HTERT RPE-1 (cell line): Measurements from ENCODE around the gene HS3ST3A1.
"Not testable (repeated sequence)": the region's sequence is repeated elsewhere in the genome, so short reads cannot be mapped to it uniquely, and the experiment has no call there.

ENCODE experiments used
- in situ Hi-C: fragments of 300-500 bp; cut with MboI; formaldehyde crosslinking; loops from 4 replicates; pipeline ENCODE4 v1.14.3; 2020; ENCODE audit warnings: low sequenced_read_pairs

The HS3ST3A1 gene

GRCh38 chr17:13575922-13576419 is 25.8 kb downstream of the HS3ST3A1 start:
- in situ Hi-C loops: no loop called here

- in situ Hi-C loops: no loop called here
Measured at GRCh38 chr17:13575466-13575865, 26.3 kb downstream of the HS3ST3A1 start.

- in situ Hi-C loops: no loop called here
Measured at GRCh38 chr17:13572581-13572980, 29.1 kb downstream of the HS3ST3A1 start.

- in situ Hi-C loops: no loop called here
Measured at GRCh38 chr17:13569398-13570123, 32.2 kb downstream of the HS3ST3A1 start.

- in situ Hi-C loops: no loop called here
Measured at GRCh38 chr17:13568582-13569397, 32.9 kb downstream of the HS3ST3A1 start.

- in situ Hi-C loops: no loop called here
Measured at GRCh38 chr17:13563866-13564265, 37.9 kb downstream of the HS3ST3A1 start.

GRCh38 chr17:13562271-13562800 is 39.4 kb downstream of the HS3ST3A1 start:
- in situ Hi-C loops: no loop called here

- in situ Hi-C loops: no loop called here
Measured at GRCh38 chr17:13561606-13562270, 40.0 kb downstream of the HS3ST3A1 start.

GRCh38 chr17:13560935-13561334 is 40.8 kb downstream of the HS3ST3A1 start:
- in situ Hi-C loops: no loop called here

GRCh38 chr17:13558588-13558987 is 43.1 kb downstream of the HS3ST3A1 start:
- in situ Hi-C loops: no loop called here

GRCh38 chr17:13557077-13557476 is 44.7 kb downstream of the HS3ST3A1 start:
- in situ Hi-C loops: no loop called here

- in situ Hi-C loops: no loop called here
Measured at GRCh38 chr17:13554231-13554630, 47.5 kb downstream of the HS3ST3A1 start.

GRCh38 chr17:13550291-13550690 is 51.4 kb downstream of the HS3ST3A1 start:
- in situ Hi-C loops: no loop called here

GRCh38 chr17:13548576-13548975 is 53.2 kb downstream of the HS3ST3A1 start:
- in situ Hi-C loops: not testable (repeated sequence)

GRCh38 chr17:13546851-13547250 is 54.9 kb downstream of the HS3ST3A1 start:
- in situ Hi-C loops: no loop called here

- in situ Hi-C loops: no loop called here
Measured at GRCh38 chr17:13545941-13546340, 55.8 kb downstream of the HS3ST3A1 start.

- in situ Hi-C loops: no loop called here
Measured at GRCh38 chr17:13544765-13545164, 57.0 kb downstream of the HS3ST3A1 start.

- in situ Hi-C loops: no loop called here
Measured at GRCh38 chr17:13544292-13544691, 57.4 kb downstream of the HS3ST3A1 start.

- in situ Hi-C loops: no loop called here
Measured at GRCh38 chr17:13542636-13543035, 59.1 kb downstream of the HS3ST3A1 start.

- in situ Hi-C loops: no loop called here
Measured at GRCh38 chr17:13541032-13541480, 60.7 kb downstream of the HS3ST3A1 start.

- in situ Hi-C loops: no loop called here
Measured at GRCh38 chr17:13540546-13540945, 61.2 kb downstream of the HS3ST3A1 start.
